Muscle of leg (tissue), 11 donors: Measurements from ENCODE around the gene PTTG1IP. TPM values are rescaled to one million over a fixed set of nuclear protein-coding genes. Genes with fewer than 3 reads are reported as not detected.

Source experiments
- DNase-seq: peaks from one replicate; pipeline ENCODE4 v3.0.0; 2013
- H3K27ac ChIP-seq: one replicate; pipeline ENCODE4 v1.5.1; 2013; ENCODE audit warnings: mild to moderate bottlenecking, low read length, control low read depth
- H3K27me3 ChIP-seq: one replicate; pipeline ENCODE4 v1.6.1; 2013; ENCODE audit warnings: low read length; ENCODE audit not compliant: control insufficient read depth, insufficient read depth
- H3K36me3 ChIP-seq: one replicate; pipeline ENCODE4 v1.6.1; 2013; ENCODE audit warnings: low read length; ENCODE audit not compliant: control insufficient read depth, insufficient read depth
- H3K4me1 ChIP-seq: one replicate; pipeline ENCODE4 v1.6.1; 2013; ENCODE audit warnings: low read length; ENCODE audit not compliant: control insufficient read depth, insufficient read depth
- H3K4me3 ChIP-seq: one replicate; pipeline ENCODE4 v1.5.1; 2013; ENCODE audit warnings: low read length, control low read depth
- H3K9me3 ChIP-seq: replicated peaks from 2 replicates; pipeline ENCODE4 v1.6.1; 2013; ENCODE audit warnings: low read depth, low read length; ENCODE audit not compliant: control insufficient read depth
- WGBS: methylation state at CpG from one replicate; pipeline ENCODE4 v1.1.5; 2013; ENCODE audit warnings: missing lambda C conversion rate; ENCODE audit not compliant: insufficient coverage; 5-methylcytosine and 5-hydroxymethylcytosine counted together
- polyA plus RNA-seq, 8 donors: library from polyadenylated mRNA; unstranded; fragments of 120-200 nt; gene quantifications; one replicate each; pipeline versions ENCODE4 v1.2.1 to v1.2.3, GENCODE V29; 2013; ENCODE audit warnings: inconsistent platforms in 1 of 8, low replicate concordance in 1 of 8; ENCODE audit not compliant: insufficient read length in 8 of 8, insufficient read depth in 1 of 8
- total RNA-seq: library from RNA; stranded (reverse); fragments of 120-200 nt; gene quantifications from one replicate; pipeline ENCODE4 v1.2.4, GENCODE V29; 2013

Gene PTTG1IP
- total and polyA plus RNA-seq, 9 donors, result 126 to 149 (median 136) TPM

DNA sequence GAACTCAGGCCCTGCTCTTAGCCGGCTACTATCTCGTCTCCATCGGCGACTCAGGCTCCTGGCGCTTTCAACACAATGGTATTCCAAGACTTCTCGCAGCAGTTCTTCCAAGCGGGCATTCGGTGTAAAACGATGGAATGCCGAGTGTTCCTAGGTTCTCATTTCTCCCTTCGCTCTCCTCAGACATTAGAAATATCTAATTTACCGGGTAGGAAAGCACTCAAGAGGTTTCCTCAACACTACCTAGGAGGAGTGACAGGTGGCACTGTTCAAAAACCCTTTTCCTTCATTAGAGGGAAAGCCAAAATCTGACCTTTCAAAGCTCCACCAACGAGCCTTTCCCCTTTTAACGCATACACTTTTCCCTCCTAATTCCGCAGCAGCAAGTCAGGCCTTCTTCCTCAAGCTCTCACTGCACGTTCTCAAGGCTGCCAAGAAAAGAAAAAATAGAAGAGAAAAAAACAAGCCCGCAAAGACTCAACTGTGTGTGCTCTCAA lies 72.5 kb downstream of the PTTG1IP start:
- Histone ChIP-seq H3K9me3 (no peaks in the 10 kb centered on the region), H3K36me3 (peaks cover 28% of the 10 kb centered on the region), H3K27ac (peak overlapping the region; percentile 48), H3K4me3 (peak overlapping the region; percentile 80), H3K27me3 (no peaks in the 10 kb centered on the region), H3K4me1 (peaks cover 21% of the 10 kb centered on the region)
- peak; percentile 26 for DNase-seq
- WGBS, result 2% methylated on average over 7 of the region's 17 CpGs

DNA sequence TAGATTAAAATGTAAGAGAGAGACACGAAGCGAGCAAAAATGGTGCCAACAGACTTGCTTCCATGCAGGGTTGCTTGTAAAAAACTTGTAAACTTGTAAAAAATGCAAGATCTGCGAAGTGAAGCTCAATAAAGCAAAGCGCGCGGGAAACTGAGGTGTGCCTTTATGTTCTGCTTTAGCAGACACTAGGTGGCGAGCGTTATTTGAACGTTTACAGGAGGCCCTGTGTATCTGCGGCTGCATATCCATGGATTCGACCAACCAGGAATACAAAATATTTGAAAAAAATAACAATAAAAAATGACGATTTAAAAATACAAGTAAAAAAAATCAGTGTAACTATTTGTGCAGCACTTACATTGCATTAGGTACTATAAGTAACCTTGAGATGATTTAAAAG lies 73.4 kb downstream of the PTTG1IP start:
- DNase-seq, result peak; percentile 59
- Histone ChIP-seq H3K27me3 (no peaks in the 10 kb centered on the region), H3K4me1 (peaks cover 21% of the 10 kb centered on the region), H3K9me3 (no peaks in the 10 kb centered on the region), H3K27ac (no peak overlapping the region), H3K4me3 (peak overlapping the region; percentile 80), H3K36me3 (peaks cover 22% of the 10 kb centered on the region)
- 52% methylated on average over 6 of the region's 12 CpGs for WGBS

GRCh38 chr21:44799646-44800045 lies 73.8 kb downstream of the PTTG1IP start:
- WGBS, result no CpG with 5 or more reads among the region's 1 CpG
- no peak for DNase-seq
- no peak overlapping the region for H3K4me3 ChIP-seq
- H3K27me3 ChIP-seq, result no peaks in the 10 kb centered on the region
- H3K9me3 ChIP-seq, result no peaks in the 10 kb centered on the region
- H3K4me1 ChIP-seq, result peaks cover 21% of the 10 kb centered on the region
- H3K27ac ChIP-seq, result no peak overlapping the region
- H3K36me3 ChIP-seq, result peaks cover 19% of the 10 kb centered on the region

Other genes with a start within 250 kb of the PTTG1IP start
- gene KRTAP10-9, start 246.6 kb downstream of the PTTG1IP start, total RNA-seq, result not detected
- gene KRTAP10-9, start 246.6 kb downstream of the PTTG1IP start, polyA plus RNA-seq, result not detected
- gene KRTAP10-10, start 236.3 kb downstream of the PTTG1IP start, total RNA-seq, result not detected
- gene KRTAP10-10, start 236.3 kb downstream of the PTTG1IP start, polyA plus RNA-seq, result not detected
- not detected for gene KRTAP10-11, start 227.3 kb downstream of the PTTG1IP start, total RNA-seq
- not detected for gene KRTAP10-11, start 227.3 kb downstream of the PTTG1IP start, polyA plus RNA-seq
- gene KRTAP12-4, start 219.0 kb downstream of the PTTG1IP start, total RNA-seq, result not detected
- gene KRTAP12-4, start 219.0 kb downstream of the PTTG1IP start, polyA plus RNA-seq, result not detected
- gene KRTAP12-3, start 215.8 kb downstream of the PTTG1IP start, total RNA-seq, result not detected
- not detected for gene KRTAP12-3, start 215.8 kb downstream of the PTTG1IP start, polyA plus RNA-seq
- not detected for gene KRTAP12-2, start 206.8 kb downstream of the PTTG1IP start, total RNA-seq
- not detected for gene KRTAP12-2, start 206.8 kb downstream of the PTTG1IP start, polyA plus RNA-seq
- not detected for gene KRTAP12-1, start 191.5 kb downstream of the PTTG1IP start, total RNA-seq
- not detected for gene KRTAP12-1, start 191.5 kb downstream of the PTTG1IP start, polyA plus RNA-seq
- gene KRTAP10-12, start 176.5 kb downstream of the PTTG1IP start, total RNA-seq, result not detected
- not detected for gene KRTAP10-12, start 176.5 kb downstream of the PTTG1IP start, polyA plus RNA-seq
- gene TSPEAR, start 162.1 kb downstream of the PTTG1IP start, total RNA-seq, result 0.04 TPM
- 1 to 10 TPM in 1 of 8 donors, under 1 TPM in 5, not detected in 2; 0.07 to 1.5 (median 0.10) TPM for gene TSPEAR, start 162.1 kb downstream of the PTTG1IP start, polyA plus RNA-seq
- 45.9 TPM for gene UBE2G2, start 71.9 kb downstream of the PTTG1IP start, total RNA-seq
- 100 to 1,000 TPM in 1 of 8 donors, 10 to 100 TPM in 7; 55.6 to 106 (median 70.5) TPM for gene UBE2G2, start 71.9 kb downstream of the PTTG1IP start, polyA plus RNA-seq
- gene SUMO3, start 55.6 kb downstream of the PTTG1IP start, total RNA-seq, result 51.7 TPM
- gene SUMO3, start 55.6 kb downstream of the PTTG1IP start, polyA plus RNA-seq, result 10 to 100 TPM; 63.1 to 82.5 (median 72.9) TPM
- gene ITGB2, start 47.2 kb upstream of the PTTG1IP start, total RNA-seq, result 8.0 TPM
- gene ITGB2, start 47.2 kb upstream of the PTTG1IP start, polyA plus RNA-seq, result 10 to 100 TPM; 10.9 to 18.0 (median 13.7) TPM
- 16.0 TPM for gene SLX9, start 66.3 kb upstream of the PTTG1IP start, total RNA-seq
- 10 to 100 TPM; 17.1 to 27.5 (median 21.3) TPM for gene SLX9, start 66.3 kb upstream of the PTTG1IP start, polyA plus RNA-seq
- 17.3 TPM for gene ADARB1, start 200.9 kb upstream of the PTTG1IP start, total RNA-seq
- 10 to 100 TPM; 22.4 to 32.1 (median 25.6) TPM for gene ADARB1, start 200.9 kb upstream of the PTTG1IP start, polyA plus RNA-seq